HuH-7.5 (cell line): ENCODE measurements around the gene FKBP1C.

Source experiments
- DNase-seq: peaks from one replicate; pipeline ENCODE4 v3.0.0; 2011; ENCODE audit warnings: low spot score

FKBP1C gene

GRCh38 chr6:63261820-63262219 lies 50.6 kb downstream of the FKBP1C start:
- no peak for DNase-seq
